ENCODE results near the gene SH3BGRL.
A peak's percentile ranks its signal among the peaks of the same experiment; 100 is the strongest.

SH3BGRL gene

DNA sequence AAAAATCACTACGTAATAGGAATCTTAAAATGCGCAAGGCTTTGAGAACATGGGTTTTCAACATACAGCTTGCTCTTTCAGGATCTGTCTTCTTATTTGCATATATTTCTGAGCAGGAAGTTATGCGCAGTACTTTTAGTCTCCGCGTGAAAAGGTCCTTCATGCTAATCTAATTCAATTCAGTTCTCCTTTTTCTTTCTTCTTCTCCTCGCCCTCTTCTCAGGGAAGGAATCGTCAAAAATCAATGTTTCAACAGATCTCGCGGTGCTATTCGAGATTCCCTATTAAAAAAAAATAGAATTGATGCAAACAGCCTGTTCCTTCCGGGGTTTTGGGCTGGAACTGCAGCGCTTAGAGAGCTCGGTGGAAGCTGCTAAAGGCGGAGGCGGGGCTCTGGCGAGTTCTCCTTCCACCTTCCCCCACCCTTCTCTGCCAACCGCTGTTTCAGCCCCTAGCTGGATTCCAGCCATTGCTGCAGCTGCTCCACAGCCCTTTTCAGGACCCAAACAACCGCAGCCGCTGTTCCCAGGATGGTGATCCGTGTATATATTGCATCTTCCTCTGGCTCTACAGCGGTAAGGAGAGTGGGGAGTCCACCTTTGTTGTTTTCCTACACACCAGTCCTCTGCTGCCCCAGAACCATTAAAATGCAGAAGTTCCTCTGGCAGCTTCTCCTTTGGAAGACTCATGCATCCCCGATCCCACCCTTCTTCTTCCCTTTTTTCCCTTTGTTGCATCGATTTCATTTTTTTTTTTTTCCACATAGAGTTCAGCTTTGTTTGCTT, at the start of gene SH3BGRL, which contains the start of gene HMGN5:
SH3BGRL (plus strand) TSS at position 432 of the 785 bp plus-strand sequence; CDS start at position 531, 99 bp downstream.
HMGN5 (minus strand) TSS at position 243 of the 785 bp plus-strand sequence. CDS start 80,364 bp downstream, outside the sequence.
- Mint-ChIP-seq H3K9me3 (ENCODE audit: low read depth) (no peaks in the 10 kb centered on the region), H3K4me3 (peak within 1 kb of the TSS; percentile 99), H3K27me3 (no peaks in the 10 kb centered on the region), H3K27ac (peak within 1 kb of the TSS; percentile 96), H3K4me1 (ENCODE audit: low read depth) (peaks cover 49% of the 10 kb centered on the region), H3K36me3 (peaks cover 5% of the 10 kb centered on the region)

GRCh38 chrX:81168391-81168790, 33.5 kb upstream of the SH3BGRL start:
- Mint-ChIP-seq H3K9me3 (ENCODE audit: low read depth) (no peaks in the 10 kb centered on the region), H3K27ac (no peak overlapping the region), H3K36me3 (no peaks in the 10 kb centered on the region), H3K4me1 (ENCODE audit: low read depth) (no peaks in the 10 kb centered on the region), H3K4me3 (no peak overlapping the region), H3K27me3 (no peaks in the 10 kb centered on the region)

DNA sequence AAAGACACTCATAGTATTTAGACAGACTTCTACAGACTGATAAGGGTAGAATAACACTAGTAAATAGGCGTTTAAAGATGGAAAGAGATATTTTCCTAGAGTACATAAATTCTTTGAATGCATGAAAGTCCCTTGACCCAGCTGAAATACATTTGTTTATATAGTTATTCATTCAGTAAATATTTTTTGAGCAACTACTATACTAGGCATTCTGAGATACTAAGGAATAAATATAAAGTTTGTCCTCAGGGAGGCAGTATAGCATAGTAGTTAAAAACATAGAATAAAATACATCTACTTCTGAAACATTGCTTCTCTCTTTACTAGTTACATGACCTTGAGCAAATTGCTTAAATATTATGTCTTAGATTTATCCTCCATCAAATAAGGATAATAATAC, 27.6 kb upstream of the SH3BGRL start:
- Mint-ChIP-seq H3K9me3 (ENCODE audit: low read depth) (no peaks in the 10 kb centered on the region), H3K27ac (no peak overlapping the region), H3K4me1 (ENCODE audit: low read depth) (no peaks in the 10 kb centered on the region), H3K27me3 (no peaks in the 10 kb centered on the region), H3K4me3 (no peak overlapping the region), H3K36me3 (no peaks in the 10 kb centered on the region)

GRCh38 chrX:81195259-81195658, 6.6 kb upstream of the SH3BGRL start:
- no peak overlapping the region for H3K4me3 Mint-ChIP-seq
- peaks cover 5% of the 10 kb centered on the region for H3K4me1 Mint-ChIP-seq (ENCODE audit: low read depth)
- H3K27me3 Mint-ChIP-seq = no peaks in the 10 kb centered on the region
- no peaks in the 10 kb centered on the region for H3K9me3 Mint-ChIP-seq (ENCODE audit: low read depth)
- H3K27ac Mint-ChIP-seq = no peak overlapping the region
- no peaks in the 10 kb centered on the region for H3K36me3 Mint-ChIP-seq

- no peak overlapping the region for H3K27ac Mint-ChIP-seq
- peaks cover 7% of the 10 kb centered on the region for H3K4me1 Mint-ChIP-seq (ENCODE audit: low read depth)
- no peaks in the 10 kb centered on the region for H3K27me3 Mint-ChIP-seq
- H3K4me3 Mint-ChIP-seq = no peak overlapping the region
- no peaks in the 10 kb centered on the region for H3K36me3 Mint-ChIP-seq
- H3K9me3 Mint-ChIP-seq (ENCODE audit: low read depth) = no peaks in the 10 kb centered on the region
Measured at GRCh38 chrX:81195712-81196111, 6.2 kb upstream of the SH3BGRL start.

- peak overlapping the region; percentile 96 for H3K27ac Mint-ChIP-seq
- H3K4me3 Mint-ChIP-seq = peak overlapping the region; percentile 99
- no peaks in the 10 kb centered on the region for H3K27me3 Mint-ChIP-seq
- H3K9me3 Mint-ChIP-seq (ENCODE audit: low read depth) = no peaks in the 10 kb centered on the region
- peaks cover 41% of the 10 kb centered on the region for H3K4me1 Mint-ChIP-seq (ENCODE audit: low read depth)
- H3K36me3 Mint-ChIP-seq = peaks cover 5% of the 10 kb centered on the region
Measured at GRCh38 chrX:81201071-81201470, 831 bp upstream of the SH3BGRL start.

DNA sequence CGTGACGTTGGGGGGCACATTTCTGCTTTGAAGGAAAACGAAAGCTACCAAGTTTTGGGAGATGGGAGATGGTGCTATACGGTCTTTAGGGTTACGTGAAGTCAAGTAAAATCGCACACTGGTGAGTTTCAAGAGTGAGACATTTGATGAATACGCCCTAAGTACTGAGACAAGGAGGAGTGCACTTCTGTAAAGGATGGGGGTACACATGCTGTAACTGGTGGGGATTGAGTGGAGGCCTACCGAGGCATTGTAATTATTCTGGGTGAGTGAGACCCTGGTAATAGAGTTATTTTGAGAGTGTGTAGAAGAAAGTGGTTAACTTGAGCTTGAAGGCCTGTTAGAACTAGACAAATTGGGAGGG, 536 bp downstream of the SH3BGRL start:
- H3K9me3 Mint-ChIP-seq (ENCODE audit: low read depth) = no peaks in the 10 kb centered on the region
- peaks cover 5% of the 10 kb centered on the region for H3K36me3 Mint-ChIP-seq
- peak overlapping the region; percentile 99 for H3K4me3 Mint-ChIP-seq
- H3K4me1 Mint-ChIP-seq (ENCODE audit: low read depth) = peaks cover 54% of the 10 kb centered on the region
- peak overlapping the region; percentile 96 for H3K27ac Mint-ChIP-seq
- H3K27me3 Mint-ChIP-seq = no peaks in the 10 kb centered on the region

- Mint-ChIP-seq H3K27ac (peak overlapping the region; percentile 96), H3K9me3 (ENCODE audit: low read depth) (no peaks in the 10 kb centered on the region), H3K27me3 (no peaks in the 10 kb centered on the region), H3K4me3 (peak overlapping the region; percentile 99), H3K4me1 (ENCODE audit: low read depth) (peaks cover 56% of the 10 kb centered on the region), H3K36me3 (peaks cover 5% of the 10 kb centered on the region)
Measured at GRCh38 chrX:81202943-81203342, 1.0 kb downstream of the SH3BGRL start.

- no peaks in the 10 kb centered on the region for H3K9me3 Mint-ChIP-seq (ENCODE audit: low read depth)
- H3K4me3 Mint-ChIP-seq = peak overlapping the region; percentile 10
- peaks cover 65% of the 10 kb centered on the region for H3K4me1 Mint-ChIP-seq (ENCODE audit: low read depth)
- no peak overlapping the region for H3K27ac Mint-ChIP-seq
- no peaks in the 10 kb centered on the region for H3K27me3 Mint-ChIP-seq
- peaks cover 5% of the 10 kb centered on the region for H3K36me3 Mint-ChIP-seq
Measured at GRCh38 chrX:81205551-81205950, 3.6 kb downstream of the SH3BGRL start.

DNA sequence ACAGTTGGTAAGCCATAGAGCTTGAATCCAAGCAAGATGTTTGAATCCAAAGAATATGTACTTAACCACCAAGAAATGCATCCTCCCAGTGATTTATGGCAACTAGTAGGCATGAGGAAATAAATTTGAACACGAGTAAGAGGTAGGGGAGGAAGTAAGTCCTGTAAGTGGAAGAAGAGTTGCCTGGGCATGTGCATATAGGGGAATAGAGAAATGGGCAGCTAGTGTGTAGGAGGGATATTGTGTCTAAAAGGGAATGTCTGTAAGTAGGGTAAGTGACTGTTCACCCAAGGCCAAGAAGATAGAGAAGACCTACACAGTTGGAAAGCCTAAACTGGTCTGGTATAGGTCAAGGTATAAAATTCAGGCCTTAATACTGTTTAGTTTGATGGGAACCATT, 4.6 kb downstream of the SH3BGRL start:
- H3K4me1 Mint-ChIP-seq (ENCODE audit: low read depth) = peaks cover 61% of the 10 kb centered on the region
- H3K27ac Mint-ChIP-seq = no peak overlapping the region
- peak overlapping the region; percentile 18 for H3K4me3 Mint-ChIP-seq
- H3K27me3 Mint-ChIP-seq = no peaks in the 10 kb centered on the region
- H3K36me3 Mint-ChIP-seq = peaks cover 5% of the 10 kb centered on the region
- no peaks in the 10 kb centered on the region for H3K9me3 Mint-ChIP-seq (ENCODE audit: low read depth)

GRCh38 chrX:81208916-81209315, 7.0 kb downstream of the SH3BGRL start:
- Mint-ChIP-seq H3K27me3 (no peaks in the 10 kb centered on the region), H3K9me3 (ENCODE audit: low read depth) (no peaks in the 10 kb centered on the region), H3K36me3 (peaks cover 7% of the 10 kb centered on the region), H3K4me1 (ENCODE audit: low read depth) (peaks cover 50% of the 10 kb centered on the region), H3K4me3 (no peak overlapping the region), H3K27ac (no peak overlapping the region)

- H3K36me3 Mint-ChIP-seq = peaks cover 7% of the 10 kb centered on the region
Measured at GRCh38 chrX:81215685-81216084, 13.8 kb downstream of the SH3BGRL start.

DNA sequence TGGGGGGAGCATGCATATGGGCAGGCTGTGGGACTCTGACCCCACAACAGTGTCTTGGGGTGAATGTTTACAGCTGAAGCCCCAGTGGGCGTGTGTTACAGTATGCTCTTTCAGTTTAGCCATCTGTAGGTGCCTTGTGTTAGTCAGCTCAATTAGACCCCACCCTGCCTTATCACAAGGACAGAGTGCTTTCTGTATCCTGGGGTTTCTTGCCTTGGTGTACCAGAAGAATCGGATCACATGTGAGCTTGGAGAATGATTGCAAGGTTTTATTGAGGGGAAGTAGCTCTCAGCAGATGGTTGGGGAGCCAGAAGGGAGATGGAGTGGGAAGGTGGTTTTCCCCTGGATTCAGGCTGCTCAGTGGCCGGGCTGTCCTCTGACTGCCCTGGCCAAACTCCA, 27.3 kb downstream of the SH3BGRL start:
- H3K27ac Mint-ChIP-seq = no peak overlapping the region

More at GRCh38 chrX:81215685-81216084, 13.8 kb downstream of the SH3BGRL start:
- Mint-ChIP-seq H3K27ac (no peak overlapping the region), H3K9me3 (ENCODE audit: low read depth) (no peaks in the 10 kb centered on the region), H3K4me3 (no peak overlapping the region), H3K27me3 (no peaks in the 10 kb centered on the region), H3K4me1 (ENCODE audit: low read depth) (peaks cover 49% of the 10 kb centered on the region)

GRCh38 chrX:81229901-81230300, 28.0 kb downstream of the SH3BGRL start:
- peaks cover 44% of the 10 kb centered on the region for H3K4me1 Mint-ChIP-seq (ENCODE audit: low read depth)
- H3K9me3 Mint-ChIP-seq (ENCODE audit: low read depth) = no peaks in the 10 kb centered on the region
- H3K27me3 Mint-ChIP-seq = no peaks in the 10 kb centered on the region
- H3K36me3 Mint-ChIP-seq = peaks cover 15% of the 10 kb centered on the region
- no peak overlapping the region for H3K27ac Mint-ChIP-seq
- H3K4me3 Mint-ChIP-seq = no peak overlapping the region

More for the DNA sequence above, 27.3 kb downstream of the SH3BGRL start:
- Mint-ChIP-seq H3K4me3 (no peak overlapping the region), H3K9me3 (ENCODE audit: low read depth) (no peaks in the 10 kb centered on the region), H3K27me3 (no peaks in the 10 kb centered on the region), H3K4me1 (ENCODE audit: low read depth) (peaks cover 44% of the 10 kb centered on the region), H3K36me3 (peaks cover 17% of the 10 kb centered on the region)

GRCh38 chrX:81231476-81231875, 29.6 kb downstream of the SH3BGRL start:
- no peak overlapping the region for H3K4me3 Mint-ChIP-seq
- H3K27ac Mint-ChIP-seq = no peak overlapping the region
- no peaks in the 10 kb centered on the region for H3K9me3 Mint-ChIP-seq (ENCODE audit: low read depth)
- peaks cover 42% of the 10 kb centered on the region for H3K4me1 Mint-ChIP-seq (ENCODE audit: low read depth)
- peaks cover 19% of the 10 kb centered on the region for H3K36me3 Mint-ChIP-seq
- no peaks in the 10 kb centered on the region for H3K27me3 Mint-ChIP-seq

DNA sequence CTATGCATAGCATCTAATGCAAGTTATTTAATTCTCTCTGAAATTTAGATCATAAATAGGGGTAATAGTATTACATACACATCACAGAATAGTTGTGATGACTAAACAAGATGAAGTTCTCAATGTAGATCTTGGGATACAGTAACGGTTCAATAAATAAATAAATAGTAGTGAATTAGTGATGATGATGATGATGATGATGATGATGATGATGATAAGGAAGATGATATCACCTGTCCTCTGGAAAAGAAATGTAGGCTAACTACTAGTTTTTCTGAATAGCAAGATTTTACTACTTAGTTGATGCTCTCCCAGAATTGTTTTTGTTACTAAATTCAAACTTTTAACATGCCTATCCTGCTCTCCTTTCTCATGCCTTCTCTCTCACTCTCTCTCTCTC, 30.3 kb downstream of the SH3BGRL start:
- Mint-ChIP-seq H3K27ac (no peak overlapping the region), H3K36me3 (peaks cover 25% of the 10 kb centered on the region), H3K4me3 (no peak overlapping the region), H3K9me3 (ENCODE audit: low read depth) (no peaks in the 10 kb centered on the region), H3K4me1 (ENCODE audit: low read depth) (peaks cover 38% of the 10 kb centered on the region), H3K27me3 (no peaks in the 10 kb centered on the region)
